ENCODE results near the gene CLASRP.
"Not testable (repeated sequence)": the region's sequence is repeated elsewhere in the genome, so short reads cannot be mapped to it uniquely, and the experiment has no call there.

The CLASRP gene

GRCh38 chr19:45104658-45105349 is 66.0 kb downstream of the CLASRP start:
- no peak for DNase-seq

GRCh38 chr19:45106363-45106762 is 67.5 kb downstream of the CLASRP start:
- DNase-seq, result not testable (repeated sequence)

- no peak for DNase-seq
Measured at GRCh38 chr19:45107621-45108150, 68.8 kb downstream of the CLASRP start.

GRCh38 chr19:45110851-45111266 is 72.0 kb downstream of the CLASRP start:
- DNase-seq, result no peak

- no peak for DNase-seq
Measured at GRCh38 chr19:45112111-45112827, 73.4 kb downstream of the CLASRP start.

GRCh38 chr19:45113628-45114027 is 74.8 kb downstream of the CLASRP start:
- DNase-seq, result no peak

GRCh38 chr19:45114116-45114515 is 75.3 kb downstream of the CLASRP start:
- DNase-seq, result no peak

GRCh38 chr19:45115809-45116615 is 77.2 kb downstream of the CLASRP start:
- DNase-seq, result no peak

GRCh38 chr19:45117167-45117594 is 78.3 kb downstream of the CLASRP start:
- DNase-seq, result peak; percentile 16

- no peak for DNase-seq
Measured at GRCh38 chr19:45117671-45118070, 78.8 kb downstream of the CLASRP start.

GRCh38 chr19:45118106-45118505 is 79.3 kb downstream of the CLASRP start:
- no peak for DNase-seq

- DNase-seq, result not testable (repeated sequence)
Measured at GRCh38 chr19:45118591-45119355, 79.9 kb downstream of the CLASRP start.

- no peak for DNase-seq
Measured at GRCh38 chr19:45119582-45119981, 80.7 kb downstream of the CLASRP start.
